NCI-H2029 (cell line): Measurements from ENCODE around the gene CYP17A1.

Experiments used
- DNase-seq: peaks from one replicate; lab custom pipeline; 2025; lab: John Stamatoyannopoulos, UW

The CYP17A1 gene

DNA sequence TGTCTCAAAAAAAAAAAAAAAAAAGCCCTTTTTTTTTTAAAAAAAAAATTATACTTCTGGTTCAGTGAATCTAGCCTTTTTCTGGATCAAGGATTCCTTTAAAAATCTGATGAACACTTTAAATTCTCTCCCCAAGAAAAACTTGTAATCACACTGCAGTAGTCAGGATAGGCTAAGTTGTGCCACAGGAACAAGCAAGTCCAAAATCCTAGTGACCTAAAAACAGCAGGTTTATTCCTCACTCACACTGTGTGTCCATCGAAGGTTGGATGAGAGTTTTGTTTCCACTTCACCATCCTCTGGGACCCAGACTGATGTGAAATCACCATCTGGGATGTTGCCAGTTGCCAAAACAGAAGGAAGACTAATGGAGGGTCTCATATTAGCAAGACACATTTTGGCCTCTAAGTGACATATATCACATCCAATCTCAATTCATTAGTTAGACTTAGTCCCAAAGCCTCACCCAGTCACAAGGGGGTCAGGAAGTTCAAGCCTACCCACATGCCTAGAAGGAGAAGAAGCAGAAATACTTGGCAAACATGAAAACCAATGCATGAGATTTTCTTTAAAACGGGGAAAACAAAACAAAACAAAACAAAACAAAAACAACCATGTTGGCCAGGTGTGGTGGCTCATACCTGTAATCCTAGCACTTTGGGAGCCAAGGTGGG is 32.7 kb downstream of the CYP17A1 start:
- DNase-seq, result no peak

DNA sequence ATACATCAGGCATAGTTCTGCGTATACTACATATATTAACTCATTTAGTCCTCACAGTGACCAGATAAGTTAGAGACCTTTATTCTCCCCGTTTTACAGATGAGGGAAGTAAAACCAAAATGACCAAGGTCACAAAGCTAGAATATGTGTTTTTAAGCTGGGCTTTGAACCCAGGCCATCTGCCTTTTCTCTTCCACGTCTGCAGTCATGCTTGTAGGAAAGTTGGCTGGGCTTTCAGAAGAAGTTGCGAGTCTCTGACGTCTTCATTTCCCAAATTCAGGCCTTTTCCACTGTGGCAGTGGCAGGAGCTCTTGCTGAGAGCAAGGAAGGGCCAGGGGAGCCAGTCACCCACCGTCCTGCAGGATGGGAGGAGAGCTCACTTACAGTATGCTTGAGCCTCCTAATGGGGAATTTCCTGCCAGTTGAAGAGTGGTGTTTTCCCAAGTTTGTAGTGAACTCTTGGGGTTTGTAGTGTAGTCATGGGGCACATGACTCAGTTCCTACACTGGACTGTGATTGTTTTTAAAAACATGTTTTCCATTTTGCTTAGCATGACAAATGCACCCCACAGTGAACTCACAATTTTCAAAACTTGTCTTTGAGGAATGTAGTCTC is 34.2 kb downstream of the CYP17A1 start:
- DNase-seq, result no peak

DNA sequence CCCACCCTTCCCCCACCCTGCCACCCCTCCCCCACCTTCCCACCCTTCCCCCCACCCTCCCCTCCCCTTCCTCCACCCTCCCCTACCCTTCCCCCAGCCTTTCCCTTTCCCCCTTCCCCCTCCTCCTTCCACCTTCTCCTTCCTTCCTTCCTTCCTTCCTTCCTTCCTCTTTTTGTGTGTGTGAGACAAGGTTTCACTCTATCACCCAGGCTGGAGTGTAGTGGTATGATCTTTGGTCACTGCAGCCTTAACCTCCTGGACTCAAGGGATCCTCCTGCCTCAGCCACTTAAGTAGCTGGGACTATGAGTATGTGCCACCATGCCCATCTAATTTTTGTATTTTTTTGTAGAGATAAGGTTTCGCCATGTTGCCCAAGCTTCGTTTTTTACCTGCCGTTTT is 35.2 kb downstream of the CYP17A1 start:
- no peak for DNase-seq

DNA sequence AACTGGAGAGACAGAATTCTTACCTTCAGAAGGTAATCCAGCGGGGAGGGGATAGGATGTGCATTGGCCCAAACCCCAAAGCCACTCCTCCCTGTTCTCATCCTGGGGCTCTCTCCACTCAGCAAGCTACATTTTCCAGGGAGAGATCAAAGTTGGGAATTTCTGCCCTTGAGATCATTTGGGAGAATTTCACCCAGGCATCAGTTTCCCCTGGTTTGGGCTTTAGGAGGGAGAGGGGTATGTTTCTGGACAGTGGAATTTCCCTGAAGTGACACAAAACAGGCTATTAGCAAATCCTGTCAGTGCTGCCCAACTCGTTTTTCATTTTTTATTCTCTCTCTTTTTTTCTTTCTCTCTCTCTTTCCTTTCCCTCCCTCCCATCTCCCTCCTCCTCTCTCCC is 35.7 kb downstream of the CYP17A1 start:
- no peak for DNase-seq

DNA sequence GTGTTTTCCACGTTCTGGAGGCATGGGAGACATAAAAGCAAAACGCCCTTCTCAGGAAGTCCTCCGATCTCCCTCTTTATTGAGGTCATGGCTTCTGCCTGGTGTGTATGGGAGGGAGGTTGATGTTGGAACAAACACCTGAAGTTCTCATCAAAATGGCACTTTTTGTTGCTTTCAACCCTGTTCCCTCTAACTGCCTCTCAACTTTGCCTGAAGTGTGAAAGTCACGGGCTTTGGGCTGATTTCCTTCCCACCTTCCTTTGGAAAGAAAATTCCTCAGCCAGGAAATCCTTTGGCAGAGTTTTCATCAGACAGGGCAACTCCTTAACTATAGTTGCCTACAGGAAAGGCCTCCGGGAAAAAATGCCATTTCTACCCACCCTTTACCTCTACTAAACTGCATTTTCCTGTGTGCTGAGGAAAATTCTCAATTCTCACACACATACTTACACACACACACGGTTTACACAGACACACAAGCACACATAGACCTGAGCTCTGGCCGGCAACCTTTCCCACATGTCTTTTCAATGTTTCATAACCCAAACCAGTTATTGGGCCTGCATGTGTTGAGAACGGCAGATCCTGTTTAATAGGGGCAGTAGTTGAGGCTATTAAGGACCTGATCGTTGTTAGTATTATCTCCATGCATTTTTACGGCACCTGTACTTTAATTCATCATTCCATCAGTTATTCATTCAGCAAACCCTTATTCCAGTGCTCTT is 36.4 kb downstream of the CYP17A1 start:
- DNase-seq, result no peak

DNA sequence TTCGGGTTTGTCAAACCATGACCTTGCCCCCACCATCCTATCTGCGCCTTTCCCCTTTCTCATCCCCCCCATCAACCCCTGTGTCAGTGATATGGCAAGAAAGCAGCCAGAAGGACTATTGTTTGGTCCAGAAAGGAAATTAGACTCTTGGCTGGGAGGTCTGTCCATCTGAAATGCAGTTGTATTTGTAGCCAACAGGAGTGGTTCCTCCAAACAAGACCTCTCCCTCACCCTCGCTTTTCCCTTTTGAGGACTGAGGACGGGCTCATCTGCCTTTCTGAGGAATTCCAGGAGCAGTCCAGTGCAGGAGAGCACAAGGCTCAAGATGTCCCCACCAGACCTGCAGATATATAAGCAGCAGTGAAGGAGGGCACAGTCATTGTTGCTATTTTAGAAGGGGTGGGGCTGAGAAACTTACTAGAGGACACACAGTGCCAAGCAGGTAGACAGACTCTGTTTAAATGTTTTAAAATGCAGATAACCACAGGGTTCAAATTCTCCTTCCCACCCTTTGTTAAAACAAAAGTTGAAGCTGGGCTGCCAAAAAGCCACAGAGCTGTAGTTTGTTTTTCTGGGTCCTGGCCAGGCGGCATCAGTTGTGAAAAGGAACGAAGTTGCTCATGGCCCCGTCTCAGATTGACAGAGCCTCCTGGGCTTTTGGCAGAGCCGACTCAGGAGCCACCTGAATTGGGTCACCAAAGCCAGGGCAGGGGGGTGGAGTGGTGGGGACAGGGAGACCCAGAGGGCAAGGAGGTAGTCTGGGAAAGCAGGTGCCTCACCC is 37.3 kb downstream of the CYP17A1 start:
- DNase-seq, result no peak

DNA sequence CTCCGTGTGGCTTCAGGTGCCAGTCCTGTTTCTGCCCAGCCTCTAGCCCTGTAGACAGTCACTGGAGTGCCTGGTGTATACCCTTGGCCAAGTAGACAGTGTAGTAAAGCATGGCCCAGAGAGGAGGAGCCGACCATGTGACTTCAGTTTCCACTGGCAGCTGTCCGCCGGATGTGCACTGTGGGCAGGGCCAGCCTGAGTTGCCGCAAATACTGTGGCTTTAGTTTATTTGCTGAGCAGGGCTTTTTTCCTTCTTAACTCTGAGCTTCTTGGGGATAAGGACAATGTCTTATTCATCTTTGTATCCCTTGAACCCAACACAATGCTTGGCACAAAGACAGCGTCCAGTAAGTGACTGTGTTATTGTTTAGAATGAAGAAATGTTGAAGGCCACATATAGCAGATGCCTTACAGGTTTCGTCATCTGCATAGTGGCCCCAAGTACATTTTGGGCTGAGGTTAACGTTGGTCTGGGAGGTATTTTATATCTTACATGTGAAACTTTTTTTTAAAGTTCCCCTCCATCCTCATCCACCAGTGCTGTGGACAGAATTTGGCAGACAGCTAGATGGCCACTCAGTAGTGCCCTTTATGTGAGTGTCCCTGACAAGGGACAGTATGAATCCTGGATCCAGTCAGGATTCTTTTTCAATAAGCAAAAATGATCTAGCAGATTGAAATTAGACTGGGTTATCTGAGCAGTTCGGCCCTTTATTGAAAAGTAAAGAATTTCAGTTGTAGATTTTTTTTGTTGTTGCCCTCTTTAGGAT is 40.6 kb downstream of the CYP17A1 start:
- no peak for DNase-seq

DNA sequence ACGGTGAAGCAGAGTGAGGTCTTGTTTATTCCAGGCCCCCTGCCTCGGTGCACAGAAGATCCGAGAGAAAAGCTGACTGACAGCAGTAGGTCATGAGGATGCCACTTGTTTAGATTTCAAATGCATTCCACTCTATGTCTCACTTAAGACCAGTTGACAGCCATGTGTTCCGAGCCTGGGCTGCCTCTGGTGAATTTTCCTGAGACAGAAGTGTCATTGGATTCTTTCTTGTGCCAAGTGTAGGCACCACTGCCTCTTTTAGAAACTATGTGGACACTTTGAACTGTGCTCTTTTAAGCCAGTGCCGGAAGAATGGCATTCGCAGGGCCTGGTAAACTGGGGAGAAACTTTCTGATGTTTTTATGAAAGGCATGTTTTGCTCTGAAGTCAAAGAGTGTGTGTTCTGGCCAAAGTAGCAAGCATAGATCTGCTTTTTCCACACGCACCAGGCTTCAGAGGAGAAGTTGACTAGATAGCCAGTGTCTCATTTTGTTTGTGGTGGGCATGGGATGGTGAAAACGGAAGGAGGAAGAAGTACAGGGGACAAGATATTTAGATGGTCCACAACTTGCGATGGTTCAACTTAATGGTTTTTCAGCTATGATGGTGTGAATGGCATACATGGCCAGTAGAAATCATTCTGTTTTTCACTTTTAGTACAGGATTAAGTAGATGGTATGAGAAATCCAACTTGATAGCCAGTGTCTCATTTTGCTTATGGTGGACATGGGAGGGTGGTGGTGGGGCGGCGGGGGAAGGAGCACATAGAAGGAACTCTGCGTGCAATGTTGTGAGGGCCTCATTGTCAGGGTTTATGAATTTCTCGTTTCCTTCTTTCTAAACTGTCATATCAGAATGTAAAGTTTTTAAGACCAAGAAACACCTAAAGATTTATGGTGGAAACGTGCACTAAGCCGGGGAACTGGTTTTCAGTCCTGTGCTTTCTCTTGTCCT is 41.5 kb downstream of the CYP17A1 start:
- DNase-seq, result no peak

DNA sequence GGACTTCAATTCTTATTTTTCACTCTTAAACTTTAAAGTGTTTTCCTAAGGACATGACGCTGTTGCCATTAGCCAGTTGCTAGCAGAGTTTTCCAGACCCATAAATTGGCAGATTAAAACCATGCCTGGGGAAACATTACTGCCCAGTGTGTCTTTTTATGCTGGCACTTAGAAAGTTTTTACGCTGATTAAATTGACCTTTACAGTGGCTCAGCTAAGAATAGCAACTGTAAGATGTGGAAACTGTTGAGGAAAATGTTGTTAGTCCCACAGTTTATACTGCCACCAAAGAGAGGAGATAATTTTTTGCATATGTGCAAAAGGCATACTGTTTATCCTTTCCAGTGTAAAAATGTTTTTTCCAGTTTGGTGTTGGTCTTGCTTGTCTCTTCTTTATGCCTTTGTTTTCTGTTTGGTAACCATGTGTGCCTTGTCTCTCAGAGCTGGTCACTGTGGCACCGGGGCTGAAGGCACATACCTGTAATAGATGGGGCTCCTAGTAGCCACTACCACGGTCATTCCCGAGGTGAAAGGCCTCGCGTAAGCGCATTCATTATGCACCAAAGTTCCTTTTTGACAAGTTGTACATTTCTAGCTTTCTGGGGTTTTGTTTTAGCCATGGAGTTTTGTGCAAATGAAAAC is 45.3 kb downstream of the CYP17A1 start:
- DNase-seq, result no peak

DNA sequence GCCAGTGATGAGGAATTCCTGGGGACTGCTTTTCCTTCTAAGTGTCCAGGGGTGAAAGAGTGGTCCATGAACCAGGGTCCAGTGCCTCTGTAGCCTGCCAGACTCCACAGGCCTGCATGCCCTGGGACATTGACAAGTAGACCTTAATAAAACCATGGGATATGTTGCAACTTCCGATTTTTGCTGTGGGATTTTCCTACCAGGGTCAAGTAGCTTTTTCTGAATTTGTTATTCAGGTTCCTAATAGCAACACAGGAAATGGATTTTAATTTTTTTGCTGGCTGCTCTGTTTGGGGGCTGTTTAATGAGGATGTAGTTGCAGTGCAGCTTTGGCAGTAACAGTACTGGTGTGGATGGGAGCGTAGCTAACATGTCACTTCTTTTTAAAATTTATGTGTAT is 51.4 kb downstream of the CYP17A1 start:
- no peak for DNase-seq

DNA sequence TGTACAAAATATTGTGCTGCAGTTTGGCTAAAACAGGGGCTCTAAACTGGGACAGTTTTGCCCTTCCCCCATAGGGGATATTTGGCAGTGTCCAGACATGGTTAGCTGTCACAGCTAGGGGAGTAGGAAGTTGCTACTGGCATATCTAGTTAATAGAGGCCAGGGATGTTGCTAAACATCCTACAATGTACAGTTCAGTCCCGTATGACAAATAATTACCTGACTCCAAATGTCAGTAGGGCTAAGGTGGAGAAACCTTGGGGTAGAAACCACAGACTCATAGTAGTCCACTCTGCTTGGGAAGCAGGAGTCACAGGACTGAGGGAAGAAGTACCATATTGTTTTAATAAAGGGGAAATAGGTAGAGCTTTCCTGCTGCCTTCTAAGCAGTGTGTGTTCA is 53.6 kb downstream of the CYP17A1 start:
- no peak for DNase-seq

DNA sequence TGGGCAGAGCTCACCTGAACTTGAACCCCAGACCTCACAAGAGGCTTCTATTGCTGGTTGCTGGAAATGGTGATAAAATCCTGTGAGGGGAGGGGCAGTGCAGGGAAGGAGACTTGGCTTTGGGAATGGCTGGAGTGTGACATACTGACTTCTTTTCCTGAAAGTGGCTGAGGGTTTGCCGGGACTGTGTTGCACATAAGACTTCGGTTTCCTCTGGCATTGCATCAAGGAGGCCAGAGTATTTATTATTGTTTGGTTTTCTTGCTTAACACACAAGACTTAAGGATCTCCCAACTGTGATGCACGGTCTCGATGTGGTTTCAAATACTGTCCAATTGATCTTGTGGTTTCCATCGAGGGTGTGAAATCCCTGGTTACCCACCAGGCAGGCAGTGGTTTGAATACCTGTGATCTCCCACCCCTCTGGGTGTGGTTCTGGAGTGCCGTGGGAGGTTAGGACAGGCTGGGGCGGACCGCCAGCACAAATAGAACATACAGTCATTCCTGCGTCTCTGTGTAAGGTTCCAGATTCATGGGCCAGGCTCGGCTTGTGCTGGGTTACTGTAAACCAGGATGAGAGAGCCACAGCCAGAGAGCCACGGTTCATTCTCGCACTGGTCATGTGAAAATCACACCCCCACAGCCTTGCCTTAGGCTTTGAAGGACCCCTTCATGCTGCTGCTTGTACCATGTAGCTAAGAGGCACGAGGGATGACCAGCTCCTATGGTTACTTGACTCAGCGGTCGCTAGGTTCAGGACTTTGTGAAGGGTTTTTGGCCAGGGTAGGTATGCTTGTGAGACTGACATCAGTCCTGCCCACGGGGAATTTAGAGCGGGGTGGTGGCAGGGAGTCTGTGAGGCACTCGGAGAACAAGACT is 54.3 kb downstream of the CYP17A1 start:
- DNase-seq, result no peak

DNA sequence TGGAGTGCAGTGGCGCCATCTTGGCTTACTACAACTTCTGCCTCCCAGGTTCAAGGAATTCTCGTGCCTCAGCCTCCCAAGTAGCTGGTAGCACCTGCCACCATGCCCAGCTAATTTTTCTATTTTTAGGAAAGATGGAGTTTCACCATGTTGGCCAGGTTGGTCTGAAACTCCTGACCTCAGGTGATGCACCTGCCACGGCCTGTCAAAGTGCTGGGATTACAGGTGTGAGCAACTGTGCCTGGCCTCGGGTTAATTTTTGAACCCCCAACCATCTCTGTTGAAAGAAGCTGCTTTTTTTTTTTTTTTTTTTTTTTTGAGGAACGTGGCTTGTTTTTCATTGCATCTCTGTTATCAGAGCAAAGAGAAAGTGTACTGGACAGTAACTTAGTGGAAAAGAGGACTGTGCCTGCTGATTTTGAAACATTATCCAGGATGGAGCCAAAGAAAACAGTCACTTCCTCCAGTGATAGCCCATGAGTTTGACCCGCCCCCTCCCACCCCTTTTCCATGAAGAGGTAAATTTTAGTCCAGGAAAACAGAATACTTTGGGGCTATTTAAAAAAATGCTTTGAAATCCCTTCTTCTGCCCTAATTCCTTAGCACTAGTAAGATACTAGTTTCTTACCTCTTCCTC is 55.2 kb downstream of the CYP17A1 start:
- DNase-seq, result no peak

DNA sequence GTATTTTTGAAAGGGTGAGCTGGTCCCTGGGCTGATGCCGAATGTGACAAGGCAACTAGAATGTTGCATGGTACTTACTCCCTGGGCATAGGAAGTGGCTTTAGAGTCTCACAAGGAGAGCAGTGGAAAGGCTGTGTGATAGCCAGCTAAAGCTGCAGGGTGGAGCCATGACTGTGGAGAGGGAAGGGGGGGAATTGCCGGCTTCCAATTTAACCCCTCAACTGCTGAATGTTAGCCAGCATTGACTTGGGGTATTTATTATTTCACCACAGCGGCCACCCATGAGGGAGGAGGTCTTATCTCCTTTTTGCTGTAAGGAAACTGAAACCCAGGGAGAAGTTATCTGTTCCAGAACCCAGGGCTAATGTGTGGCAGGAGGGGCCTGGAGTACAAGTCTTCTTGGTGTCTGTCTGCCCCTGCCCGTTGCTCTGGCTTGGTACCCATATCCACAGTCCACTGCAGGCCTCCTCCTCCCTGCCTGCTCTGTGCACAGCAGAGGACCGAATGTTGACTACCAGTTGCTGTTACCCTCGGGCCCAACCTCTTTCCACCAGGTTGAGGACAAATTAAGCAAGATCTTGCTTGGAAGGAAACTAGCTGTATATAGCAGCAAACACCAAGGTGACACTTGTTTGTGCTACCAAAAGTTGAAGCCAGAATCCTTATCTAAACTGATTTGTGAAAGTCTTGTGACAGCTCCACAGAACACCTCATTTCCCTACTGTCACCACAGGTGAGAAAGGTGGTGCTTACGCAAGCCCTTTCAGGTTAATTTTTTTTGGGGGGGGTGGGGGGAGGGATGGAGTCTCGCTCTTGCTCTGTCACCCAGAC is 55.9 kb downstream of the CYP17A1 start:
- DNase-seq, result no peak
